Esophagus squamous epithelium (tissue), 5 donors: Measurements from ENCODE around the gene MLLT10. TPM values are rescaled to one million over a fixed set of nuclear protein-coding genes. Genes with fewer than 3 reads are reported as not detected.
A peak's percentile ranks its signal among the peaks of the same experiment; 100 is the strongest.

Experiments used
- DNase-seq: peaks from one replicate; lab custom pipeline; 2025; lab: John Stamatoyannopoulos, UW
- H3K27ac ChIP-seq, 4 donors: fragments of 200-600 bp; sonication (generic); one replicate each; pipeline ENCODE4 v1.5.1; 2016 to 2019; ENCODE audit warnings: mild to moderate bottlenecking in 1 of 4
- H3K27me3 ChIP-seq, 4 donors: fragments of 200-600 bp; sonication (generic); 1 replicate in 3 of 4; 2 replicates in 1 of 4; pipeline versions ENCODE4 v1.5.1 to v1.6.0; 2017 to 2021; ENCODE audit warnings: antibody characterized with exemption in 1 of 4
- H3K36me3 ChIP-seq, 3 donors: fragments of 200-600 bp; sonication (generic); one replicate each; pipeline ENCODE4 v1.5.1; 2016 to 2019
- H3K4me1 ChIP-seq, 3 donors: fragments of 200-600 bp; sonication (generic); one replicate each; pipeline ENCODE4 v1.5.1; 2017 to 2019
- H3K4me3 ChIP-seq, 4 donors: fragments of 200-600 bp; sonication (generic); 1 replicate in 3 of 4; 2 replicates in 1 of 4; pipeline ENCODE4 v1.5.1; 2016 to 2019; ENCODE audit warnings: mild to moderate bottlenecking in 2 of 4, moderate library complexity in 1 of 4
- H3K9me3 ChIP-seq, 3 donors: fragments of 200-600 bp; sonication (generic); one replicate each; pipeline ENCODE4 v1.5.1; 2016 to 2019
- CTCF ChIP-seq, 6 experiments: fragments of 450-650 bp in 4 of 6; fragments of 200-600 bp in 2 of 6; sonication (generic) in 2 of 6; IDR thresholded peaks; one replicate each; pipeline ENCODE4 v1.5.1; 2016 to 2019; ENCODE audit warnings: antibody characterized with exemption in 6 of 6, mild to moderate bottlenecking in 4 of 6, moderate library complexity in 4 of 6
- POLR2A ChIP-seq, 4 donors: fragments of 450-650 bp; IDR thresholded peaks; one replicate each; pipeline ENCODE4 v1.6.1; 2017; ENCODE audit warnings: antibody characterized with exemption in 4 of 4, mild to moderate bottlenecking in 4 of 4, moderate library complexity in 3 of 4
- WGBS, 2 donors: methylation state at CpG; one replicate each; pipeline ENCODE4 v1.1.5; 2018; 5-methylcytosine and 5-hydroxymethylcytosine counted together
- intact Hi-C: fragments of 100-400 bp; cut with DNase I; formaldehyde crosslinking; loops from one replicate; pipeline ENCODE4 v1.15.0; 2022
- total RNA-seq, 4 donors: library from RNA; depleted of rRNA; stranded (reverse); fragments of >200 nt; gene quantifications; one replicate each; pipeline ENCODE4 v1.1.0, GENCODE V29; 2016
- donor health status: DM: yes; HTN: yes; CAD: no.

Gene MLLT10
- total RNA-seq, 4 donors from 2014 or later, result 22.7 to 49.6 (median 32.4) TPM

DNA sequence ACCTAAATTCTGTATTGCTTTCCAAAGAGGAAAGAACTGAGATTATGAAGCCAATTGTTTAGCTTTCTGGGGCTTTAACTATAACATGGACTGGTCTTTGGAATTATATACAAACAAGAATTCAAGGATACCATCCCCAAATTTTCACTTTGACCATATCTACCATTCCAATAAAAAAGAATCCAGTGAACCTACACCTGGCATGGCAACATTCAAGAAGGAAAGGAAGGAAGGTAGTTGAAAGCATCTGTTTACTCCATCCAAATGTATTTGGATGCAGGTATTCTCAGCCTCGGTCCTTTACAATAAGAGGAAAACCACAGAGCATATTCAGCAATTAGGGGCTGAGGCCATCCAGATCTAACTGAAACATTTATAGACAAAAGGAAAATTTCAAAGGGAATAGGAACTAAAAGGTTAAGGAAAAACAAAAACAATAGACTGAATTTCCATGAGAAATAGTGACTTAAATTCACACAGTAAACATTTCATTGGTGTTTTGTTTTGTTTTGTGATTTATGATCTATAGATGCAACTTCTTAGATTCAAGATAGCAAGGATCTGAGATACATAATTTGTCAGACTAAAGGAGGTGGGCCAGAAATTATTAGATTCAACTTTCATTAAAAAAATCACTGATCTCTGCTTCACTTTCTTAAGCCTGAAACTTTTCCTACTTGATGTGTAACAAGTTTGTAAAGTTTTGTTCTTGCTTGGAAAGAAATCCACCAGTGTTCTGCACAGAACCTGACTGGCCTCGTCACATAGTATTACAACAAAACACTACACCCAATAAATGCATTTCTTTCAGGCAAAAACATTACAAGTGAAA, 21.2 kb upstream of the MLLT10 start:
- no peak overlapping the region for H3K4me3 ChIP-seq
- no peak for TF ChIP-seq POLR2A (IDR thresholded peaks at IDR 0.05)
- intact Hi-C loops, result loop anchor here (10.0 kb wide), 1 partner anchor 722 kb away; no protein-coding TSS in a partner anchor
- H3K36me3 ChIP-seq, result no peaks in the 10 kb centered on the region
- H3K9me3 ChIP-seq, result no peaks in the 10 kb centered on the region
- WGBS, 2 donors, result 87 to 88% methylated on average over 2 of the region's 2 CpGs
- no peak overlapping the region for H3K27ac ChIP-seq
- H3K27me3 ChIP-seq, result peaks cover 0 to 23% (median 0%) of the 10 kb centered on the region in 4 donors
- no peak for DNase-seq
- peaks cover 7 to 60% (median 12%) of the 10 kb centered on the region in 3 donors for H3K4me1 ChIP-seq

DNA sequence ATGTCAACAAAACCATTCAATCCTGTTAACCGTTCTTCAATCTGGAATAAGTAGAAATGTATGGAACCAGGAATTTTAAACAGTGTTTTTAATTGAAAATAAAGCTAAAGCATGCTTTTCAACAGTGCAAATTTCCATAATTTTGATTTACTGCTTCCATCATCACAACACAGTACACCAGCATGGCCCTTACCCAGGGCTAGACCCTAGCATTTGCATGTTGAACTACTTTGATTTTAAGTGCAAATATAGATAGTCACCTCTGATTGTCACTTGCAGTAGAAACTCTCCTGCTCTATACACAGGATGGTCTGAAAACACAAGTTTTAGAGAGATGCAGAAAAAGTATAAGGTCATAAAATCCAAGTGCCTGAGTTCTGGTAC, 20.6 kb upstream of the MLLT10 start:
- Histone ChIP-seq H3K9me3 (no peaks in the 10 kb centered on the region), H3K36me3 (no peaks in the 10 kb centered on the region), H3K4me3 (no peak overlapping the region), H3K27me3 (peaks cover 0 to 30% (median 0%) of the 10 kb centered on the region in 4 donors), H3K4me1 (peaks cover 12 to 66% (median 13%) of the 10 kb centered on the region in 3 donors), H3K27ac (no peak overlapping the region)
- intact Hi-C loops, result loop anchor here (10.0 kb wide), 1 partner anchor 721 kb away; no protein-coding TSS in a partner anchor
- no peak for DNase-seq
- WGBS, 2 donors, result 89 to 92% methylated on average over 1 of the region's 1 CpG
- TF ChIP-seq POLR2A (IDR thresholded peaks at IDR 0.05), result no peak
- no peak for TF ChIP-seq CTCF (IDR thresholded peaks at IDR 0.05)

GRCh38 chr10:21514129-21514817, 19.8 kb upstream of the MLLT10 start:
- Histone ChIP-seq H3K27ac (peak overlapping the region in 1 of 4 donors; percentile 100), H3K36me3 (no peaks in the 10 kb centered on the region), H3K27me3 (peaks cover 0 to 38% (median 0%) of the 10 kb centered on the region in 4 donors), H3K4me1 (peaks cover 12 to 75% (median 14%) of the 10 kb centered on the region in 3 donors), H3K9me3 (no peaks in the 10 kb centered on the region), H3K4me3 (peak overlapping the region in 2 of 4 donors; percentile 53 to 70)
- no peak for DNase-seq
- 66 to 68% methylated on average over 5 to 6 of the region's 6 CpGs for WGBS, 2 donors
- intact Hi-C loops, result loop anchor here (10.0 kb wide), 1 partner anchor 721 kb away; no protein-coding TSS in a partner anchor
- TF ChIP-seq POLR2A (IDR thresholded peaks at IDR 0.05) (no peak), CTCF (IDR thresholded peaks at IDR 0.05) (no peak)

DNA sequence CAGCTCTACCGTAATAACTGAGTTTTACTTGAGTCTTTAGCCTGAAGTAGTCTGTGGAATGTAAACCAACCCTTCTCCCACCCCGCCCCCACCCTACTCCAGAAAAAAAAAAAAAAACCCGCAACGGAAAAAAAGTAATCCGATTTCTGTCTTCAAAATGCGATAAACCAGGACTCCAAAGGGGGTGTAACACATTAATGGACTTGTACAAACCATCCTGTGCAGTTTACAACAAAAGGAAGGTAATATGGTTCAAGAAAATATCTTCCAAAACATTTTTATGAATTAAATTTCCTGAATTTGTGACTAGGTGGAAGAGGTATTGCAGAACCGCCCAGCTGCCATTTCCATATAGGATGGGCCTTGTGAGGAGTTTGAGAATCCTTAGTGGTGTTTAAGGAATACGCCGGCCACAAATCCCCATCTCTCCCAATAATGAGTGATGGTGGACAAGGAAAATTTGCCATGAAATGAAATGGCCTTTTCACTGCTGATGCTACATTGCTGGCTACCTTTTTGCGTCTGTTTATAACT, 19.1 kb upstream of the MLLT10 start:
- TF ChIP-seq CTCF (IDR thresholded peaks at IDR 0.05) (no peak), POLR2A (IDR thresholded peaks at IDR 0.05) (no peak)
- H3K4me3 ChIP-seq, result peak overlapping the region in 3 of 4 donors; percentile 53 to 70 (median 70)
- intact Hi-C loops, result loop anchor here (10.0 kb wide), 1 partner anchor 720 kb away; no protein-coding TSS in a partner anchor
- no peak for DNase-seq
- peaks cover 0 to 37% (median 0%) of the 10 kb centered on the region in 4 donors for H3K27me3 ChIP-seq
- peak overlapping the region in 3 of 4 donors; percentile 3 to 100 (median 97) for H3K27ac ChIP-seq
- WGBS, 2 donors, result 74 to 78% methylated on average over 9 to 10 of the region's 10 CpGs
- H3K4me1 ChIP-seq, result peaks cover 12 to 80% (median 14%) of the 10 kb centered on the region in 3 donors
- no peaks in the 10 kb centered on the region for H3K36me3 ChIP-seq
- no peaks in the 10 kb centered on the region for H3K9me3 ChIP-seq
